ENCODE measurements around the gene PCDHB16. TPM values are rescaled to one million over a fixed set of nuclear protein-coding genes. Genes with fewer than 3 reads are reported as not detected.
"Not testable (repeated sequence)": the region's sequence is repeated elsewhere in the genome, so short reads cannot be mapped to it uniquely, and the experiment has no call there.

Gene PCDHB16
- total RNA-seq, 4 donors from 2014 or later: 9.2 to 17.7 (median 14.6) TPM

DNA sequence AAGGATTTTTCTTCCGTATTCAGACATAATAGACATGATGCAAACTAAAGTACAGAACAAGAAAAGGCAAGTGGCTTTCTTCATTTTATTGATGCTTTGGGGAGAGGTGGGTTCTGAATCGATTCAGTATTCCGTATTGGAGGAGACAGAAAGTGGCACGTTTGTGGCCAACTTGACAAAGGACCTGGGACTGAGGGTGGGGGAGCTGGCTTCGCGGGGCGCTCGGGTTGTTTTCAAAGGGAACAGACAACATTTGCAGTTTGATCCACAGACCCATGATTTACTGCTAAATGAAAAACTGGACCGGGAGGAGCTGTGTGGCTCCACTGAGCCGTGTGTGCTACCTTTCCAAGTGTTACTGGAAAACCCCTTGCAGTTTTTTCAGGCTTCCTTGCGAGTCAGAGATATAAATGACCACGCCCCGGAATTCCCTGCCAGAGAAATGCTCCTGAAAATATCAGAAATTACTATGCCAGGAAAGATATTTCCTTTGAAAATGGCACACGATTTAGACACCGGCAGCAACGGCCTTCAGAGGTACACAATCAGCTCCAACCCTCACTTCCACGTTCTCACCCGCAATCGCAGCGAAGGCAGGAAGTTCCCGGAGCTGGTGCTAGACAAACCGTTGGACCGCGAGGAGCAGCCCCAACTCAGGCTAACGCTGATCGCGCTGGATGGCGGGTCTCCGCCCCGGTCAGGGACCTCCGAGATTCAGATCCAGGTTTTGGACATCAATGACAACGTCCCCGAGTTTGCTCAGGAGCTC is 31.8 kb upstream of the PCDHB16 start:
- Histone ChIP-seq H3K27me3 (no peaks in the 10 kb centered on the region), H3K36me3 (no peaks in the 10 kb centered on the region), H3K4me1 (no peaks in the 10 kb centered on the region), H3K9me3 (peaks cover 0 to 100% (median 33%) of the 10 kb centered on the region in 4 donors), H3K27ac (no peak overlapping the region), H3K4me3 (peak overlapping the region in 1 of 4 donors; percentile 18)
- no peak for DNase-seq (ENCODE audit: low spot score in 2 of 2)
- 54 to 56% methylated on average over 33 of the region's 33 CpGs for WGBS, 2 donors
- no peak for TF ChIP-seq POLR2A (IDR thresholded peaks at IDR 0.05)
- no peak for TF ChIP-seq EP300 (IDR thresholded peaks at IDR 0.05)
- TF ChIP-seq, protein P1, sequence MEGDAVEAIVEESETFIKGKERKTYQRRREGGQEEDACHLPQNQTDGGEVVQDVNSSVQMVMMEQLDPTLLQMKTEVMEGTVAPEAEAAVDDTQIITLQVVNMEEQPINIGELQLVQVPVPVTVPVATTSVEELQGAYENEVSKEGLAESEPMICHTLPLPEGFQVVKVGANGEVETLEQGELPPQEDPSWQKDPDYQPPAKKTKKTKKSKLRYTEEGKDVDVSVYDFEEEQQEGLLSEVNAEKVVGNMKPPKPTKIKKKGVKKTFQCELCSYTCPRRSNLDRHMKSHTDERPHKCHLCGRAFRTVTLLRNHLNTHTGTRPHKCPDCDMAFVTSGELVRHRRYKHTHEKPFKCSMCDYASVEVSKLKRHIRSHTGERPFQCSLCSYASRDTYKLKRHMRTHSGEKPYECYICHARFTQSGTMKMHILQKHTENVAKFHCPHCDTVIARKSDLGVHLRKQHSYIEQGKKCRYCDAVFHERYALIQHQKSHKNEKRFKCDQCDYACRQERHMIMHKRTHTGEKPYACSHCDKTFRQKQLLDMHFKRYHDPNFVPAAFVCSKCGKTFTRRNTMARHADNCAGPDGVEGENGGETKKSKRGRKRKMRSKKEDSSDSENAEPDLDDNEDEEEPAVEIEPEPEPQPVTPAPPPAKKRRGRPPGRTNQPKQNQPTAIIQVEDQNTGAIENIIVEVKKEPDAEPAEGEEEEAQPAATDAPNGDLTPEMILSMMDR (IDR thresholded peaks at IDR 0.05): no peak

DNA sequence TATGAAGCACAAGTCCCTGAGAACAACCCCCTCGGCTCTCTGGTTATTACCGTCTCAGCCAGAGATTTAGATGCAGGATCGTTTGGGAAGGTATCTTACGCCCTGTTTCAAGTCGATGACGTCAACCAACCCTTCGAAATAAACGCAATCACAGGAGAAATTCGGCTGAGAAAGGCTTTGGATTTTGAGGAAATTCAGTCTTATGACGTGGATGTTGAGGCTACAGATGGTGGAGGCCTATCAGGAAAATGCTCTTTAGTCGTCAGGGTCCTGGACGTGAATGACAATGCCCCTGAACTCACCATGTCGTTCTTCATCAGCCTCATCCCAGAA is 31.2 kb upstream of the PCDHB16 start:
- no peaks in the 10 kb centered on the region for H3K27me3 ChIP-seq
- TF ChIP-seq EP300 (IDR thresholded peaks at IDR 0.05): no peak
- TF ChIP-seq POLR2A (IDR thresholded peaks at IDR 0.05): no peak
- TF ChIP-seq, protein P1 (IDR thresholded peaks at IDR 0.05): no peak
- H3K36me3 ChIP-seq: no peaks in the 10 kb centered on the region
- DNase-seq (ENCODE audit: low spot score in 2 of 2): no peak
- 44 to 53% methylated on average over 13 of the region's 13 CpGs for WGBS, 2 donors
- no peaks in the 10 kb centered on the region for H3K4me1 ChIP-seq
- H3K9me3 ChIP-seq: peaks cover 0 to 100% (median 33%) of the 10 kb centered on the region in 4 donors
- H3K27ac ChIP-seq: no peak overlapping the region
- H3K4me3 ChIP-seq: no peak overlapping the region

DNA sequence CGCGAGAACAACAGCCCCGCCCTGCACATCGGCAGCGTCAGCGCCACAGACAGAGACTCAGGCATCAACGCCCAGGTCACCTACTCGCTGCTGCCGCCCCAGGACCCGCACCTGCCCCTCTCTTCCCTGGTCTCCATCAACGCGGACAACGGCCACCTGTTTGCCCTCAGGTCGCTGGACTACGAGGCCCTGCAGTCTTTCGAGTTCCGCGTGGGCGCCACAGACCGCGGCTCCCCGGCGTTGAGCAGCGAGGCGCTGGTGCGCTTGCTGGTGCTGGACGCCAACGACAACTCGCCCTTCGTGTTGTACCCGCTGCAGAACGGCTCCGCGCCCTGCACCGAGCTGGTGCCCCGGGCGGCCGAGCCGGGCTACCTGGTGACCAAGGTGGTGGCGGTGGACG is 30.6 kb upstream of the PCDHB16 start:
- not testable (repeated sequence) for H3K27me3 ChIP-seq; H3K36me3 ChIP-seq; H3K27ac ChIP-seq; H3K4me1 ChIP-seq; DNase-seq (ENCODE audit: low spot score in 2 of 2); H3K4me3 ChIP-seq
- 53 to 77% methylated on average over 26 to 28 of the region's 41 CpGs for WGBS, 2 donors
- peaks cover 0 to 100% (median 33%) of the 10 kb centered on the region in 4 donors for H3K9me3 ChIP-seq

- H3K36me3 ChIP-seq; H3K27ac ChIP-seq; H3K4me3 ChIP-seq; DNase-seq (ENCODE audit: low spot score in 2 of 2); H3K4me1 ChIP-seq; H3K27me3 ChIP-seq: not testable (repeated sequence)
- peaks cover 0 to 100% (median 33%) of the 10 kb centered on the region in 4 donors for H3K9me3 ChIP-seq
- WGBS, 2 donors: 40 to 57% methylated on average over 13 to 30 of the region's 36 CpGs
These were observed 30.1 kb upstream of the PCDHB16 start for GRCh38 chr5:141152096-141152495.

GRCh38 chr5:141155540-141156374 is 26.4 kb upstream of the PCDHB16 start:
- no peaks in the 10 kb centered on the region for H3K36me3 ChIP-seq
- no peak overlapping the region for H3K4me3 ChIP-seq
- no peak overlapping the region for H3K27ac ChIP-seq
- 33 to 47% methylated on average over 21 of the region's 21 CpGs for WGBS, 2 donors
- H3K4me1 ChIP-seq: no peaks in the 10 kb centered on the region
- H3K27me3 ChIP-seq: no peaks in the 10 kb centered on the region
- no peak for DNase-seq (ENCODE audit: low spot score in 2 of 2)
- TF ChIP-seq EP300 (IDR thresholded peaks at IDR 0.05) (no peak), POLR2A (IDR thresholded peaks at IDR 0.05) (no peak)
- TF ChIP-seq, protein P1 (IDR thresholded peaks at IDR 0.05): no peak
- peaks cover 0 to 99% (median 28%) of the 10 kb centered on the region in 4 donors for H3K9me3 ChIP-seq

GRCh38 chr5:141157356-141157755 is 24.8 kb upstream of the PCDHB16 start:
- H3K4me3 ChIP-seq; H3K27me3 ChIP-seq; H3K4me1 ChIP-seq; H3K27ac ChIP-seq; DNase-seq (ENCODE audit: low spot score in 2 of 2); H3K36me3 ChIP-seq: not testable (repeated sequence)
- H3K9me3 ChIP-seq: peaks cover 0 to 97% (median 28%) of the 10 kb centered on the region in 4 donors
- 40 to 58% methylated on average over 10 to 22 of the region's 38 CpGs for WGBS, 2 donors

GRCh38 chr5:141157901-141158300 is 24.3 kb upstream of the PCDHB16 start:
- H3K36me3 ChIP-seq; H3K4me1 ChIP-seq; H3K27ac ChIP-seq; DNase-seq (ENCODE audit: low spot score in 2 of 2); H3K4me3 ChIP-seq; H3K27me3 ChIP-seq: not testable (repeated sequence)
- 41 to 44% methylated on average over 14 to 23 of the region's 28 CpGs for WGBS, 2 donors
- H3K9me3 ChIP-seq: peaks cover 0 to 97% (median 29%) of the 10 kb centered on the region in 4 donors
